Esophagus muscularis mucosa (tissue), 3 donors: ENCODE data around the gene STAP2.

Experiments used
- CTCF ChIP-seq, 3 experiments: fragments of 200-600 bp in 2 of 3; fragments of 450-650 bp in 1 of 3; sonication (generic) in 2 of 3; IDR thresholded peaks; one replicate each; pipeline ENCODE4 v1.5.1; 2017 to 2019; ENCODE audit warnings: antibody characterized with exemption in 3 of 3, mild to moderate bottlenecking in 2 of 3, moderate library complexity in 1 of 3
- POLR2A ChIP-seq: fragments of 450-650 bp; IDR thresholded peaks from one replicate; pipeline ENCODE4 v1.6.1; 2017; ENCODE audit warnings: antibody characterized with exemption, moderate library complexity, mild to moderate bottlenecking, low read depth

- TF ChIP-seq CTCF (IDR thresholded peaks at IDR 0.05) (no peak), POLR2A (no peak)
These were observed 24.4 kb upstream of the STAP2 start for GRCh38 chr19:4362831-4363545.
